Ovary (tissue), 3 donors: ENCODE results near the gene EXOC6B.

ENCODE experiments used
- POLR2A ChIP-seq: fragments of 450-650 bp; IDR thresholded peaks from one replicate; pipeline ENCODE4 v1.6.1; 2017; ENCODE audit warnings: antibody characterized with exemption, mild to moderate bottlenecking, moderate library complexity
- TF ChIP-seq, protein P1 (sequence below), 3 donors: fragments of 450-650 bp in 2 of 3; fragments of 200-600 bp in 1 of 3; IDR thresholded peaks; one replicate each; pipeline versions ENCODE4 v1.5.1 to v1.8.0; 2016 to 2022; ENCODE audit warnings: antibody characterized with exemption in 3 of 3, mild to moderate bottlenecking in 1 of 3
- donor health status: DM: no; HTN: no; CAD: no.

DNA sequence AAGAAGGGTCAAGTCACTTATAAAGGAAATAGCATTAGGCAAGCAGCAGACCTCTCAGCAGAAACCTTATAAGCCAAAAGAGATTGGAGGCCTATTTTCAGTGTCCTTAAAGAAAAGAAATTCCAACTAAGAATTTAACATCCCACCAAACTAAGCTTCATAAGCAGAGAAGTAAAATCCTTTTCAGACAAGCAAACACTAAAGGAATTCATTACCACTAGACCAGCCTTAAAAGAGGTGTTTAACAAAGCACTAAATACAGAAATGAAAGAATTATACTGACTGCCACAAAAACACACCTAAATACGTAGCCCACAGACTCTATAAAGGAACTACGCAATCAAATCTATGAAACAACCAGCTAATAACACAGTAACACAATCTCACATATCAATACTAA lies 160.4 kb downstream of the EXOC6B start:
- TF ChIP-seq, protein P1, sequence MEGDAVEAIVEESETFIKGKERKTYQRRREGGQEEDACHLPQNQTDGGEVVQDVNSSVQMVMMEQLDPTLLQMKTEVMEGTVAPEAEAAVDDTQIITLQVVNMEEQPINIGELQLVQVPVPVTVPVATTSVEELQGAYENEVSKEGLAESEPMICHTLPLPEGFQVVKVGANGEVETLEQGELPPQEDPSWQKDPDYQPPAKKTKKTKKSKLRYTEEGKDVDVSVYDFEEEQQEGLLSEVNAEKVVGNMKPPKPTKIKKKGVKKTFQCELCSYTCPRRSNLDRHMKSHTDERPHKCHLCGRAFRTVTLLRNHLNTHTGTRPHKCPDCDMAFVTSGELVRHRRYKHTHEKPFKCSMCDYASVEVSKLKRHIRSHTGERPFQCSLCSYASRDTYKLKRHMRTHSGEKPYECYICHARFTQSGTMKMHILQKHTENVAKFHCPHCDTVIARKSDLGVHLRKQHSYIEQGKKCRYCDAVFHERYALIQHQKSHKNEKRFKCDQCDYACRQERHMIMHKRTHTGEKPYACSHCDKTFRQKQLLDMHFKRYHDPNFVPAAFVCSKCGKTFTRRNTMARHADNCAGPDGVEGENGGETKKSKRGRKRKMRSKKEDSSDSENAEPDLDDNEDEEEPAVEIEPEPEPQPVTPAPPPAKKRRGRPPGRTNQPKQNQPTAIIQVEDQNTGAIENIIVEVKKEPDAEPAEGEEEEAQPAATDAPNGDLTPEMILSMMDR (IDR thresholded peaks at IDR 0.05), result no peak
- TF ChIP-seq POLR2A, result no peak
